Keratinocyte (primary cell): ENCODE measurements around the gene ALDH1A3. TPM values are rescaled to one million over a fixed set of nuclear protein-coding genes. Genes with fewer than 3 reads are reported as not detected.
A peak's percentile ranks its signal among the peaks of the same experiment; 100 is the strongest.

Experiments used
- DNase-seq: peaks from one replicate; pipeline ENCODE4 v3.0.0-alpha.2; 2011; ENCODE audit warnings: low read depth, missing footprints, low spot score
- FAIRE-seq: peaks from 2 replicates; lab custom pipeline; 2011; peaks lifted over from hg19 to GRCh38; lab: Jason Lieb, UNC
- H2AFZ ChIP-seq: 2 replicates; pipeline ENCODE4 v1.6.0; 2012; ENCODE audit warnings: low read length, control low read depth, inconsistent platforms; ENCODE audit not compliant: control insufficient read depth
- H3K27ac ChIP-seq: 2 replicates; pipeline ENCODE4 v1.5.1; 2011; ENCODE audit warnings: low read length; ENCODE audit not compliant: control insufficient read depth, insufficient read depth
- H3K27me3 ChIP-seq: 3 replicates; pipeline ENCODE4 v1.6.0; 2011; ENCODE audit warnings: low read length; ENCODE audit not compliant: control insufficient read depth, insufficient read depth; ENCODE audit errors: extremely low read depth
- H3K36me3 ChIP-seq, 2 experiments: 2 replicates in 1 of 2; 3 replicates in 1 of 2; pipeline ENCODE4 v1.5.1; 2011; ENCODE audit warnings: low read length in 2 of 2, mild to moderate bottlenecking in 1 of 2; ENCODE audit not compliant: control insufficient read depth in 2 of 2, insufficient read depth in 2 of 2; ENCODE audit errors: extremely low read depth in 1 of 2
- H3K4me1 ChIP-seq: 3 replicates; pipeline ENCODE4 v1.5.1; 2011; ENCODE audit warnings: low read length; ENCODE audit not compliant: control insufficient read depth, insufficient read depth; ENCODE audit errors: extremely low read depth
- H3K4me2 ChIP-seq: 3 replicates; pipeline ENCODE4 v1.6.0; 2011; ENCODE audit warnings: low read depth, low read length; ENCODE audit not compliant: control insufficient read depth, insufficient read depth; ENCODE audit errors: extremely low read depth
- H3K4me3 ChIP-seq, 3 experiments: fragments of 200-600 bp in 1 of 3; sonication (generic) in 1 of 3; 2 replicates in 2 of 3; 3 replicates in 1 of 3; pipeline ENCODE4 v1.5.1; 2011 to 2016; ENCODE audit warnings: low read length in 3 of 3, mild to moderate bottlenecking in 3 of 3, control low read depth in 2 of 3, inconsistent platforms in 1 of 3, low read depth in 1 of 3, mixed read lengths in 1 of 3, mixed run types in 1 of 3, moderate library complexity in 1 of 3; ENCODE audit not compliant: control insufficient read depth in 2 of 3, insufficient read depth in 2 of 3; ENCODE audit errors: extremely low read depth in 1 of 3
- H3K79me2 ChIP-seq: 2 replicates; pipeline ENCODE4 v1.6.0; 2012; ENCODE audit warnings: low read length; ENCODE audit not compliant: control insufficient read depth, insufficient read depth
- H3K9ac ChIP-seq: 3 replicates; pipeline ENCODE4 v1.6.0; 2011; ENCODE audit warnings: low read length; ENCODE audit not compliant: control insufficient read depth, insufficient read depth; ENCODE audit errors: extremely low read depth
- H3K9me1 ChIP-seq: 3 replicates; pipeline ENCODE4 v1.6.0; 2011; ENCODE audit warnings: low read length; ENCODE audit not compliant: control insufficient read depth, insufficient read depth; ENCODE audit errors: extremely low read depth
- H3K9me3 ChIP-seq: 2 replicates; pipeline ENCODE4 v1.5.1; 2012; ENCODE audit warnings: low read depth, low read length; ENCODE audit not compliant: control insufficient read depth
- H4K20me1 ChIP-seq: 3 replicates; pipeline ENCODE4 v1.6.0; 2011; ENCODE audit warnings: low read length; ENCODE audit not compliant: control insufficient read depth, insufficient read depth; ENCODE audit errors: extremely low read depth
- EZH2 ChIP-seq: IDR thresholded peaks from one replicate; pipeline ENCODE4 v1.6.1; 2012; ENCODE audit warnings: inconsistent platforms, mild to moderate bottlenecking, low read length, moderate library complexity
- dilution Hi-C: fragments of 300-500 bp; cut with MboI; formaldehyde crosslinking; loops from one replicate; pipeline ENCODE4 v1.7.0; 2020; ENCODE audit warnings: low sequenced_read_pairs; ENCODE audit not compliant: extremely low pct_ligation_motif_present
- polyA plus RNA-seq, 5 experiments: library from polyadenylated mRNA; depleted of rRNA in 3 of 5; stranded (reverse) in 3 of 5; stranded (forward) in 1 of 5; unstranded in 1 of 5; fragments of >200 nt; gene quantifications; 1 replicate in 1 of 5; 2 replicates in 3 of 5; 3 replicates in 1 of 5; pipeline versions ENCODE4 v1.2.1 to v1.2.3, GENCODE V29; 2011 to 2012; ENCODE audit warnings: missing spikeins in 2 of 5, low read depth in 1 of 5, low replicate concordance in 1 of 5
- TF ChIP-seq, protein P1 (sequence below), 3 experiments: IDR thresholded peaks in 1 of 3; conservative IDR thresholded peaks in 1 of 3; optimal IDR thresholded peaks in 1 of 3; 2 replicates in 2 of 3; 3 replicates in 1 of 3; pipeline versions ENCODE3 to v1.5.1; 2011; ENCODE audit warnings: low read length in 3 of 3, mild to moderate bottlenecking in 3 of 3, moderate library complexity in 2 of 3, control low read depth in 1 of 3, inconsistent platforms in 1 of 3; ENCODE audit not compliant: insufficient read depth in 2 of 3; ENCODE audit errors: extremely low read depth in 1 of 3

ALDH1A3 gene
- polyA plus RNA-seq, 1 donor (not counting 4 experiments of a cell fraction or from before 2014, with no cell fraction given): 218 TPM

DNA sequence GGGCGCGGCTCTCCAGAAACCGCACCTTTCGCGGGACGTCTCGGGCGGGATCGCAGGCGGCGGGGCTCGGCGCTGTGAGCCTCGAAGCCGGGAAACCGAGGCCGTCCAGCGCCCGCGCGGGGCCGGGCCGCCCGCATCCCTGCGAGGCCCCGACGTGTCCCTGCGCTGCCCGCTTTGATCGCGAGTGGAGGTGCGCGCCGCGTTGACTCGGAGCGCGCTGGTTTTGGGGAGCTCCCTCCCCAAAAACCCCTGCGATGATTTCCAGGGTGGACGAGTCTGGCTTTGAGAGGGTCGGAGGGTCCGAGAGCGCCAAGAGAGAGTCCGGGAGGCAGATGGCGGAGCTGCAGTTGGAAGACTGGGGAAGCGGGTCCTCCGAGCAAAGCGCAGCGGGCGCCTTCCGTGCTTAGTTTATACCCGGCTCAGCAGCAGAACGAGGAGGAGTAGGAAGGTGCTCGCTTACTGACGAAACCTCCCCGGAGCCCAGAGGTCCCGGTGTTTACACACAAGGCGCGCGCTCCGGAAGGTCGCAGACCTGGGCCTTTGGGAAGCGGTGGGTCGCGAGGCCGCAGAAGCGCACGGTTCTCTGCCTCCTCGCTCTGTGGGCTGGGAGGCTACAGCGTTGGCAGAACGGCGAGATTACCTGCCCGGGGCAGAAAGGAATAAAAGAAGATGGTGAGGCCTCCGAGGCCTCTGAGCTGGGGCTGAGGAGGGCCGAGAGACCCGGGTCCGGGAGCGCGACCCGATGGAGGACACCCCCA is 687 bp downstream of the ALDH1A3 start:
- Histone ChIP-seq H3K9ac (peak overlapping the region; percentile 74), H3K9me1 (no peaks in the 10 kb centered on the region), H3K9me3 (no peaks in the 10 kb centered on the region), H3K4me1 (peaks cover 21% of the 10 kb centered on the region), H3K4me2 (peak overlapping the region; percentile 78), H3K4me3 (peak overlapping the region; percentile 54 to 85 (median 78)), H4K20me1 (no peaks in the 10 kb centered on the region), H3K36me3 (no peaks in the 10 kb centered on the region), H3K27ac (peak overlapping the region; percentile 47), H3K79me2 (peaks cover 49% of the 10 kb centered on the region), H3K27me3 (no peaks in the 10 kb centered on the region), H2AFZ (peak overlapping the region; percentile 27)
- no peak for DNase-seq
- no peak for FAIRE-seq
- TF ChIP-seq, protein P1, sequence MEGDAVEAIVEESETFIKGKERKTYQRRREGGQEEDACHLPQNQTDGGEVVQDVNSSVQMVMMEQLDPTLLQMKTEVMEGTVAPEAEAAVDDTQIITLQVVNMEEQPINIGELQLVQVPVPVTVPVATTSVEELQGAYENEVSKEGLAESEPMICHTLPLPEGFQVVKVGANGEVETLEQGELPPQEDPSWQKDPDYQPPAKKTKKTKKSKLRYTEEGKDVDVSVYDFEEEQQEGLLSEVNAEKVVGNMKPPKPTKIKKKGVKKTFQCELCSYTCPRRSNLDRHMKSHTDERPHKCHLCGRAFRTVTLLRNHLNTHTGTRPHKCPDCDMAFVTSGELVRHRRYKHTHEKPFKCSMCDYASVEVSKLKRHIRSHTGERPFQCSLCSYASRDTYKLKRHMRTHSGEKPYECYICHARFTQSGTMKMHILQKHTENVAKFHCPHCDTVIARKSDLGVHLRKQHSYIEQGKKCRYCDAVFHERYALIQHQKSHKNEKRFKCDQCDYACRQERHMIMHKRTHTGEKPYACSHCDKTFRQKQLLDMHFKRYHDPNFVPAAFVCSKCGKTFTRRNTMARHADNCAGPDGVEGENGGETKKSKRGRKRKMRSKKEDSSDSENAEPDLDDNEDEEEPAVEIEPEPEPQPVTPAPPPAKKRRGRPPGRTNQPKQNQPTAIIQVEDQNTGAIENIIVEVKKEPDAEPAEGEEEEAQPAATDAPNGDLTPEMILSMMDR (optimal IDR thresholded peaks at IDR 0.05 in 1 of 3, IDR thresholded peaks at IDR 0.05 in 1 of 3, conservative IDR thresholded peaks at IDR 0.05 in 1 of 3; ENCODE audit: extremely low read depth in 1 of 3, insufficient read depth in 2 of 3, low read length in 3 of 3): no peak
- no peak for TF ChIP-seq EZH2
- dilution Hi-C loops: no loop called here

DNA sequence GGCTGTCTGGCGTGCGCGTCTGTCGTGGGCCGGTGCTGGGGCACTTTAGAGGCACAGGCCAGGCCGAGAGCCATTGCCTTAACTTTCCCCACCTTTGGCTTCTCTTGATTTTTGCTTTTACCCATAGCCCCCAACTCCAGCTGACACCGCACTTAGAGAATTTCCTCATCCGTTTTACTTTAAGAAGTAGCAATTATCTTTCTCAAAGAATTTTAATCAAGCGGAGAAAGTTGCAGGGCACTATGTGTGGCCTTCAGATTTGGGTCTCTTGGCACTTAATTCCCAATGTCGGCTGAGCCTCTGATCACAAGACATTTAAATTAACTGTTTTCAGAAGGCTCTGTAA is 1.2 kb downstream of the ALDH1A3 start:
- FAIRE-seq (no peak), DNase-seq (no peak)
- Histone ChIP-seq H2AFZ (no peak overlapping the region), H3K27ac (no peak overlapping the region), H3K9ac (peak overlapping the region; percentile 74), H3K79me2 (peaks cover 51% of the 10 kb centered on the region), H3K4me3 (peak overlapping the region; percentile 54 to 85 (median 78)), H3K36me3 (peaks cover 0 to 3% of the 10 kb centered on the region in 2 experiments), H3K4me2 (peak overlapping the region; percentile 78), H3K9me3 (no peaks in the 10 kb centered on the region), H3K4me1 (peaks cover 21% of the 10 kb centered on the region), H3K27me3 (no peaks in the 10 kb centered on the region), H4K20me1 (no peaks in the 10 kb centered on the region), H3K9me1 (no peaks in the 10 kb centered on the region)
- TF ChIP-seq, protein P1 (optimal IDR thresholded peaks at IDR 0.05 in 1 of 3, IDR thresholded peaks at IDR 0.05 in 1 of 3, conservative IDR thresholded peaks at IDR 0.05 in 1 of 3; ENCODE audit: extremely low read depth in 1 of 3, insufficient read depth in 2 of 3, low read length in 3 of 3): no peak
- no peak for TF ChIP-seq EZH2
- dilution Hi-C loops: no loop called here
